Amniotic stem cell (primary cell): ENCODE results near the gene PTPRM.
A peak's percentile ranks its signal among the peaks of the same experiment; 100 is the strongest.

Experiments used
- DNase-seq: peaks from one replicate; lab custom pipeline; 2025; lab: John Stamatoyannopoulos, UW

PTPRM gene

DNA sequence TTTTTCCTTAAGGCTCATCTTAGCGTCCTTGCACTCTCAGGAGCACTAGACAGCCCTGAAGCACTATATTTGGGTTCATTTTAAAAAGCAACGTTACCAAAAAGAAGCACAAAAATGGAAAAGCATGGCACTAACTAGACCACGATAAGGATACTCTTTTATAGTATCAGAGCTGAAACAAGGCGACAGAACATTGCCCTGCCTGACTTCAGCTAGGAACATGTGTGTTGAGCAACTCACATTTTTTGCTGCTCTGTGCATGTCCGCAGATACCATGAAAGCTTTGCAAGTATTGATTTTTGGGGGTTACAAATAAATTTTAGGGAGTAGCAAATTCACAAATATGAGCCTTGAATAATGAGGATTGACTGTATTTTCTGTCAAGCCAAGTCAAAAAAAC lies 332.0 kb downstream of the PTPRM start:
- no peak for DNase-seq

GRCh38 chr18:7900091-7900490 lies 333.0 kb downstream of the PTPRM start:
- DNase-seq: no peak

- no peak for DNase-seq
These were observed 334.5 kb downstream of the PTPRM start for GRCh38 chr18:7901657-7902056.

DNA sequence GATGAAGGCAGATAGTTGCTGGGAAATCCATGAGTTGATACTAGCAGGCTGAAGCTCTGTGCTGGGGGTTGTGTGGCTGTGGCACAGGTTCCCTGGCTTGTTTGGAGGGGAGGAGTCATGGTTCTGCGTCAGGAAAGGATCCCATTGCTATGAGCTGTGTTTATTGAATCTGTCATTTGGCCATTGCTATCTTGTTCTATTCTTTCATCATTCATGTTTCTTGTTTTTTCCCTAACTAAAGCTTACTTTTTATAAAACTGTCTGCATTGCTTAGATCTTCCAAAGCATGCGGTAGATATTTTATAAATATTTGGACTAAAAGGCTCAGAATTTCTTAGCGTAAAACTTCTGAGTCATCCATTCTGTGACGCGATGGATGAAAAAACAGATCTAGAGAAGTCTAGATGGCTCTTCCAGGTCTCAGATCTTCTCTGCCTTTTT lies 335.3 kb downstream of the PTPRM start:
- no peak for DNase-seq

DNA sequence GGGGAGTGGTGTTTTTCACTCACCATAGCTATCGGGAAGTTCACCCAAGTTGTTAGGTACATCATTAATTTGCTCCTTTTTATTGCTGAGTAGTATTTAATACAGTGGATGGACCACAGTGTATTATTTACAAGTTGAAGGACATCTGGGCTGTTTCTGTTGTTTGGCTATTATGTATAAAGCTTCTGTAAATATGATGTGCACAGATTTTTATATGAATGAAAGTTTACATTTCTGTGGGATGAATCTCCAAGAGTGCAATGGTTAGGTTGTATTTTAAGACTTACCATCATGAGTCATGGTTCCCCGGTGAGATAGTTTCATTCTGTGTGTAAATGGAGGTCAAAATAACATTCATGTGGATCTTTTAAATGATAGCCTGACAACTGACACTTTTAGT lies 337.4 kb downstream of the PTPRM start:
- peak; percentile 43 for DNase-seq

DNA sequence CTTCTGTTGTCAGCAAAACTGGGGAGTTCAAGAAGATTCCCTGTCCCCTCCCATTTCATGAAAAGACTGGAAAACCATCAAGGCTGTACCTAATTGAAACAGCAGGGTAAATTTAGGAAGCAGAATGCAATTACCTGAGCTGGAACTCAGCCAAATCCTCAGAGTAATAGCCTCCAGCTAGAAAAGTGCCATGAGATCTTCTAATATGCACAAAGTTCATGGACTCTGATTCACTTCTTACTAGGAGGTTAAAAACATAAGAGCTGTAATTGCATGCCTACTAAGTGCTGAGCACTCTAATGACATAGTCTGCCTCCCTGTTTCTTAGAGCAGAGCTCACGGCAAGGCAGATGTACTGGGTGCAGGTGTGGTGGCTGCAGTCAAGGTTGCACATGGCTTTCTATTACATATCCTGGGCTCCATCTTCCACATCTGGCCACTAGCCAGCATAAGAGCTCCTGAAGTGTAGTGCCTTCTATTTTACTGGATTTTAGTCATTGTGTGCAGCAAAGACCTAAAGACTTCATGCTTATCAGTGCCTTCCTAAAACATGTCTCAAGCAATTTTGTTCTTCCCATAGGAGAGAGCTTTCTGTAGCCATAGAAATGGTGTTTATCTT lies 341.7 kb downstream of the PTPRM start:
- DNase-seq: no peak

- no peak for DNase-seq
These were observed 347.9 kb downstream of the PTPRM start for GRCh38 chr18:7914834-7915670.

GRCh38 chr18:7918701-7919100 lies 351.6 kb downstream of the PTPRM start:
- DNase-seq: no peak

- no peak for DNase-seq
These were observed 352.4 kb downstream of the PTPRM start for GRCh38 chr18:7919565-7919964.

- DNase-seq: peak; percentile 33
These were observed 354.9 kb downstream of the PTPRM start for GRCh38 chr18:7921938-7922587.

DNA sequence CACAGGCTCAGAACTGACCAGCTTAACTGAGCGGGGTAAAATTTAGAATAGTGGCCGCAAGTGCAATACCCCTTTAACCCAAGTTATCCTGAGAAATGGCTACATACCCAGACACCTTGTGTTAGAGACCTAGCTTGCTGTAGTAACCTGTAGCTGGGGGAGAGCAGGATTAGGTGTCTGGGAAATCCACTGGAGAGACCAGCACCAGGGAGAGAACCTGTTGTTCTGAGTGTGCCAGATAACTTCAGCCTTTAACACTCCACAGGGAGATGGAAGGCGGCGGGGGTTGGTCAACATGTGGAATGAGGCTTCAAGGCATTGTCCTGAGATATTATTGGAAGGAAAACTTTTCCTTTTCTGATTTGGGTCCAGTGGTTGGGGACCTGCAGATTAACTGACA lies 356.0 kb downstream of the PTPRM start:
- no peak for DNase-seq

- no peak for DNase-seq
These were observed 357.5 kb downstream of the PTPRM start for GRCh38 chr18:7924616-7925015.

- no peak for DNase-seq
These were observed 359.4 kb downstream of the PTPRM start for GRCh38 chr18:7926526-7926925.

- DNase-seq: no peak
These were observed 360.0 kb downstream of the PTPRM start for GRCh38 chr18:7927119-7927518.

- no peak for DNase-seq
These were observed 364.6 kb downstream of the PTPRM start for GRCh38 chr18:7931763-7932162.

GRCh38 chr18:7937268-7937667 lies 370.2 kb downstream of the PTPRM start:
- DNase-seq: no peak

DNA sequence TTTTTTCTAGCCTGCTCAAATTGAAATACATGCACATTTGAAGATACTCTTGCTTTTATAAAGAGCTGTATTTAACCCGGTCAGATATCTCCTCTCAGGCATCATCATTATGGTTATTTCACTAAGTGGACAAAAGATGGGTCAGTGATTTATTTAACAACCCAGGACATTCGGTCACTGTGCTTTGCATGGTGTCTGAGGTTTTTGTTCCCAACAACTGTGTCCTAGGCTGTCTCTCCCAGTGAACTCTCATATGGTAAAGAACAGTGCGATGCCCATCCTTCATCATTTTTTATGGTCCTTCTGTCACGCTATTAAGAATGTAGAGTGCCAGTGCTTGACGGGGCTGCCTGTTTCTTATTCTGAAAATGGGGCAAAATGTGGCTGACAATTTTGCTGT lies 372.4 kb downstream of the PTPRM start:
- no peak for DNase-seq

DNA sequence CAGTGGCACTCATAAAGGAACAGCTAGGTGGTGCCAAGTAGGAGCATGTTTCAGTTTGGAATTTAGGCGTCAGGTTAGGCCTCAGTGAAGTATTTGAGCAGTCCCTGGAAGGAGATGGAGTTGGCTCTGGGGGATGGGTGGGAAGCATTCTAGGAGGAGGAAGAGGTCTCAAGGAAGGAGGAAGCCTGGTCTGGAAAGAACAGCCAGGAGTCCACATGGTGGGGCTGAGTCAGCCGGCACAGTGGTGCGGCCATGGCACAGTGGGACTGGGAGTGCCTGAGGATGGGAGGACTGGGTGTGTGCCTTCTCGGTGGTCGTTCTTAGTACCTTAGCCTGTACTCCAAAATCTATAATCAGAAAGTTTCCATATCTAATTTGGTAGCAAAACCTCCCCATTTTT lies 373.3 kb downstream of the PTPRM start:
- no peak for DNase-seq

DNA sequence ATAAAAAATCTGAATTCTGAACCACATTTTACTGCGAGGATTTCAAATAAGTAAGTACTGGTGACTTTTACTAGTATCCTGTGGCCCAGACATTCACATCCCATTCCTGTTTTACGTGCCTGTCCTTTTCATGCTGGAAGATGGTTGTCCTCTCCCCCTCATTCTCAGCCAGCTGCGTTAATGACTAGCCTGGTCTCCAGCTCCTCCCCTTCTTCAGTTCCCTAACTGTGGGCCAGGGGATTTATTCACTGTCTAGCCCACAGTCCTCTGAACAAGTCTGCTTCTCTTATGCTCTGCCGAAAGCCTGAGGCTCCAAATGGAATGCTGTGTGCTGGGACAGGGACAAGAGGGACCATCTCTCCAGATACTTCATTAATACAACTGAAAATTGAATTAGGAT lies 373.9 kb downstream of the PTPRM start:
- no peak for DNase-seq

DNA sequence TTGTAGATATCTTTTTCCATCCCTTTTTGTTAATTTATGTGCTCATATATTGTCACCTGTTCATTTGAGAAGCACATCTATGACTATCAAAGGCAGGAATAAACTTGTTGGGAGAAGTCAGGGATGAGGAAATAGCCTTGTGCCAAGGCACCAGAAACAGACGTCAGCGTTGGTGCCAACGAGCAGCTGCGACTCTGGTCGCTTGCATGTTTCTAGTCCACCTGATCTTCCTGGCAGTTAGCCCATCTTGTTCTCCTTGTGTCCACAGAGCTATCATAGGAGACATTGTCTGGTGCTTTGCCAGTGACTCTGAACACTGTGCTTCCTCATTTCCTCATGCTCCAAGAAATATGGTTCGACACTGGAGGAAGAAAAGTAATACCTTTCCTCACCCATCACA lies 374.4 kb downstream of the PTPRM start:
- no peak for DNase-seq

DNA sequence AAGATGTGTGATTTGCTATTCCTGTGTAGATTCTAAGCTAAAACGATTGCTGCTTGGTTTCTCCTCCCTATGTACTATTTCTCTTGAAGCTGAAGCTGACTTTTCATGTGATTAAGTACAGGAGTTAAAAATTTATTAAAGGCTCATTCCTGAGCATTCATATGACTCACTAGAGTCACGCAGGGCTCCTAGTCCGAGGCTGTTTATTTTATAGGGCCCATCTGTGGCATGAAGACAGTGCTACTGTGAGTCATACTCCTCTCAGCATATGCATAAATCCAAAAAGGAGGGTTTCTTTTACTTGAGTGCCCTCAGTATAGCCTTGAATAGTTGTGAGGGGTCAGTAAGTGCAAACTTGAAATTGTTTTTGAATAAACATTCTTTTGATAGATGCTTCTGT lies 378.8 kb downstream of the PTPRM start:
- peak; percentile 59 for DNase-seq

- DNase-seq: peak; percentile 11
These were observed 379.7 kb downstream of the PTPRM start for GRCh38 chr18:7946734-7947377.
